Right ventricle myocardium inferior (tissue), 1 donor: ENCODE measurements around the gene RTN4RL2. TPM values are rescaled to one million over a fixed set of nuclear protein-coding genes. Genes with fewer than 3 reads are reported as not detected.

Source experiments
- ATAC-seq: fragments of 200-7000 bp; cut with Tn5 transposase; one replicate; pipeline ENCODE4 v1.9.1; 2020; ENCODE audit warnings: mild to moderate bottlenecking, moderate library complexity
- DNase-seq: peaks from one replicate; pipeline ENCODE4 v3.0.0; 2021; ENCODE audit errors: missing footprints
- intact Hi-C: fragments of 100-400 bp; cut with DNase I; formaldehyde crosslinking; loops from one replicate; pipeline ENCODE4 v1.11.0; 2022
- total RNA-seq: library from RNA; stranded (reverse); fragmentation: NEBNext Ultra II Directional; extraction: Animal tissue kit (Norgen Biotek cat#: 25700); gene quantifications from one replicate; pipeline ENCODE4 v1.2.1, GENCODE V29; 2021
- donor health status: DM: no; HTN: yes; CAD: no; lungs with severe emphysema.

RTN4RL2 gene
- total RNA-seq, 1 donor from 2014 or later = 1.6 TPM

GRCh38 chr11:57490456-57491248 lies 30.3 kb downstream of the RTN4RL2 start:
- no peak for DNase-seq
- intact Hi-C loops = no loop called here
- no peak for ATAC-seq

- peak; percentile 54 for ATAC-seq
- intact Hi-C loops = no loop called here
- no peak for DNase-seq
Observed at GRCh38 chr11:57491371-57492061, 31.2 kb downstream of the RTN4RL2 start.

GRCh38 chr11:57493507-57494503 lies 33.5 kb downstream of the RTN4RL2 start:
- intact Hi-C loops = loop anchor here (1.0 kb wide), 1 partner anchor 33 kb away; no protein-coding TSS in a partner anchor
- ATAC-seq = peak; percentile 62
- no peak for DNase-seq

- intact Hi-C loops = no loop called here
- no peak for ATAC-seq
- no peak for DNase-seq
Observed at GRCh38 chr11:57496109-57496820, 35.9 kb downstream of the RTN4RL2 start.

DNA sequence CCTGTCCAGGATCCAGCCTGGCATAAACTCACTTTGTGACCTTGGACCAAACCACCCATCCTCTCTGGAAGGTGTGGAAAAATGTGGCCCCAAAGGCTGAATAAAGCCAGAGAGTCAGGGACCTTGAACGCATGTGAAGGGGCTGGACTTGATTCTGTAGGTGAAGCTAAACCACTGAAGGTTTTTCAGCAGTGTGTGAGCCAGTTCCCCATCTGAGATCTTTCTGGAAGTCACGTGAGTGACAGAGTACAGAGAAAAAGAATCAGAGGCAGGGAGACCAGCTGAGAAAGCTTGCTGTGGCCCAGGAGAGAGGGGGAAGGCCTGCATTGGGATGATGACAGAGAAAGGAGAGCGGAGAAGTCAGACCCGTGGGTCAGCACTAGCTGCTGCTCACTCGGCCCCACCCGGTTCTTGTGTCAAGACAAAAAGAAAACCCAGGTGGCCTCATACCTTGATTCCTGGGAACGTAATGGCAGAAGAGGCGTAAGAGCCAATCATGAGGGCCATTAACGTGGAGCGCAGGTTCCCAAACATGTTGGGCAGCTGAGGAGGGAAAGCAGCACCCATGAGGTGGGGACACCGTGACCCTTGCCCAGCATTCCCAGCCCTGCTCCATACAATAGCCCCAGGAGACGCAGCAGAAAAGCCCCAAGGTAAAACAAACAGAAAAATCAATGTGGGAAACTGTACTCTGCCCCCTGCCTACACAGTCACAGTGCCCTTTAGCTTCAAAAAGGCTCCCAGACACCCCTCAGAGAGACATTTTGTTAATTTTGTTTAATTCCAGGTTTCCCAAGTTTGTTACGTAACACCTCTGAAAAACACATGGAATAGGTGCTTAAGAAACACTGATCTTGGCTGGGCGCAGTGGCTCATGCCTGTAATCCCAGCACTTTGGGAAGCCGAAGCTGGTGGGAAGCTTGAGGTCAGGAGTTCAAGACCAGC lies 37.2 kb downstream of the RTN4RL2 start:
- no peak for ATAC-seq
- intact Hi-C loops = loop anchor here (2.0 kb wide), 2 partner anchors 17 to 33 kb away; partner anchors contain the start of genes SLC43A1 and TIMM10
- no peak for DNase-seq

DNA sequence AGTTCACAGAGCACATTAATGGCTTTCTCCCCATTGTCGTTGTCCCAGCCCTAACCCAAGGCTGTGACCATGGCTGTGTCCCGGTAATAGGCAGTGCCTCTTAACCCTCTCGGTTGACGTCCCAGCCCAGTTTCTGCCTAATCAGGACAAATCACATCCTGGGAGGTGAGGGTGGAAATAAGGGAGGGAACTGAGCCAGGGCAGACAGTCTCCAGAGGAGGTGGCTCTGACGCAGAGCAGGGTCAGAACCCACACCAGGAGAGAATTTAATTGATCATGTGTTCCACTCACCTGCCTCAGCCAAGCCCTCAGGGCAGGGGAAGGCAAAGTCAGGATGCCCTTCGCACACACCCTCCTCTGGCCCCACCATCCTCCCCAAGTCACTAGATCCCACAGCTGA lies 38.2 kb downstream of the RTN4RL2 start:
- DNase-seq (no peak), ATAC-seq (no peak)
- intact Hi-C loops = loop anchor here (2.0 kb wide), 2 partner anchors 16 to 32 kb away; partner anchors contain the start of genes SLC43A1 and TIMM10

DNA sequence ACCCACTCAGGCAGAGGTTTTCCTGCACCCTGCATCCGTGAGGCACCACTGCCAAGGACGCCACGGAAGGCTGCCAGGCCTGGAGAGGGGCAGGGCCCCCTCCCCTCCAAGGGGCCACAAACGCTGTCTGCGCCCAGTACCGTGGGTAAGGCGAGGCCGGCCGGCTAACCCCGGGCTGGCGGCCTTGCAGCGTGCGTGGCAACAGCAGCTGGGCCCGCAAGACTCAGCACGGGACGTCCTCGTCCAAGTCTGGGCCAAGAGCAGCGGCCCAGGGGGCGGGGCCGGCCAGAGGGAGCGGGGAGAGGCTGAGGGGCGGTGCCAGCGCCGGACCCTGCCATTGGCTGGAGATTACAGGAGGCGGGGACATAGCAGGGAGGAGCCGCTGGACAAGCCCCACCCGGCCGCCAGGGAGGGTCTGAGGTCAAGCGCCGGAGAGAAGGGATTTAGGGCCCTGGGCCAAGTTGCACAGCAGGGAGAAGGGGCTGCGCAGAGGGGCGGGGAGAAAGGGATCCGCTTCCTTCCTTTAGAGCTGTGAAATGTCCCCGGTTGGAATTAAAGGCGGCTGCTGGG lies 39.2 kb downstream of the RTN4RL2 start:
- ATAC-seq = peak; percentile 99
- DNase-seq = peak; percentile 99
- intact Hi-C loops = loop anchor here (2.0 kb wide), 2 partner anchors 15 to 31 kb away; partner anchors contain the start of genes SLC43A1 and TIMM10

GRCh38 chr11:57499983-57500461 lies 39.7 kb downstream of the RTN4RL2 start:
- ATAC-seq = no peak
- intact Hi-C loops = loop anchor here (2.0 kb wide), 2 partner anchors 15 to 31 kb away; partner anchors contain the start of genes SLC43A1 and TIMM10
- no peak for DNase-seq

DNA sequence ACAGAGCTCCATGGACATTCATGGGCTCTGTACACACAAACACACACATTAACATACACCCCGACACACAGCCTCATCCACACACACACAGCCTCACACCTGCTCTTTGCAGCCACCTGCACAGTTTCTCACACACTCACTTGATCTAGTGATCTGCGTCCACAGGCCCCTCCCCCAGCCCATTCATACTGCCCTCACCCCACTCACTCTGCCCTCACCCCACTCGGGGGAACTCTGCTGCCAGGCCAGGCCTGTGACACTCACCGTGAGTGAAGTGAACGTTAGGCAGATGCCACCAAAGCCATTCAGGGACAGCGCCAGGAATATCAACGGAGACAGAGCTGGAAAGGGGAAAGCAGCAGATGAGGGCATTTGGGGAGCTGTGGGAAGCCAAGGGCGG lies 40.2 kb downstream of the RTN4RL2 start:
- no peak for DNase-seq
- intact Hi-C loops = no loop called here
- ATAC-seq = peak; percentile 11

GRCh38 chr11:57500926-57501325 lies 40.6 kb downstream of the RTN4RL2 start:
- intact Hi-C loops = no loop called here
- ATAC-seq = no peak

GRCh38 chr11:57501953-57502352 lies 41.6 kb downstream of the RTN4RL2 start:
- intact Hi-C loops = no loop called here
- ATAC-seq = no peak
- DNase-seq = no peak

More at GRCh38 chr11:57500926-57501325, 40.6 kb downstream of the RTN4RL2 start:
- DNase-seq = no peak

DNA sequence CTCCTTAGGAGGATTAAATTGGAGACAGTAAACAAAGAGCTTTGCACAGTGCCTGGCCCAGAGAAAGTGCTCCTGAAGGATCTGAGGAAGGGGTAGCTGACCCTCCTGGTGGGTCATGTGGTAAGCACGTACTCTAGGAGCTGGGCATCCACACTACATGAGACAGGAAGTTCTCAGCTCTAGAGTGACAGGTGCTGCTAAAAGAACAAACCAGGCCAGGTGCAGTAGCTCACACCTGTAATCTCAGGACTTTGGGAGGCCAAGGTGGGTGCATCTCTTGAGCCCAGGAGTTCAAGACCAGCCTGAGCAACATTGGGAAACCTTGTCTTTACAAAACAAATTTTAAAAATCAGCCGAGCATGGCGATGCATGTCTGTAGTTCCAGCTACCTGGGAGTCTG lies 42.0 kb downstream of the RTN4RL2 start:
- ATAC-seq (no peak), DNase-seq (no peak)
- intact Hi-C loops = no loop called here

DNA sequence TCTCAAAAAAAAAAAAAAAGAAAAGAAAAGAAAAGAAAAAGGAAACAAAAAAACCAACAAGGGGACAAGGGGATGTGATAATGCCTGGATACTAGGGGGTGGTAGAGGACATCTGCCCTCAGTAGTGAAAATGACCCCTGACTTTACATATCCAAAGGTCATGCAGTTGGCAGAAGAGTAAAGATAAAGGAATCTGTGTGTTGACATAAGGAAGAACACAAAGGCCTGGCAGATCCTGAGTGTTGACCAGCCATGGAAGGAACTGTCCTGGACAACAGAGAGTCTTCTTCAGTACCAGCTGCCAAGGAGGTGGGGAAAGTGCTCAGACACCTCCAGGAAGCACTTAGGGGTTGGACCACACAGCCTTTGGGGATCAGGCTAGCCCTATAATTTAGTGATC lies 42.5 kb downstream of the RTN4RL2 start:
- DNase-seq (no peak), ATAC-seq (no peak)
- intact Hi-C loops = no loop called here

- no peak for ATAC-seq
- intact Hi-C loops = no loop called here
- no peak for DNase-seq
Observed at GRCh38 chr11:57504511-57504910, 44.2 kb downstream of the RTN4RL2 start.

- intact Hi-C loops = no loop called here
- no peak for ATAC-seq
- no peak for DNase-seq
Observed at GRCh38 chr11:57506522-57506921, 46.2 kb downstream of the RTN4RL2 start.

DNA sequence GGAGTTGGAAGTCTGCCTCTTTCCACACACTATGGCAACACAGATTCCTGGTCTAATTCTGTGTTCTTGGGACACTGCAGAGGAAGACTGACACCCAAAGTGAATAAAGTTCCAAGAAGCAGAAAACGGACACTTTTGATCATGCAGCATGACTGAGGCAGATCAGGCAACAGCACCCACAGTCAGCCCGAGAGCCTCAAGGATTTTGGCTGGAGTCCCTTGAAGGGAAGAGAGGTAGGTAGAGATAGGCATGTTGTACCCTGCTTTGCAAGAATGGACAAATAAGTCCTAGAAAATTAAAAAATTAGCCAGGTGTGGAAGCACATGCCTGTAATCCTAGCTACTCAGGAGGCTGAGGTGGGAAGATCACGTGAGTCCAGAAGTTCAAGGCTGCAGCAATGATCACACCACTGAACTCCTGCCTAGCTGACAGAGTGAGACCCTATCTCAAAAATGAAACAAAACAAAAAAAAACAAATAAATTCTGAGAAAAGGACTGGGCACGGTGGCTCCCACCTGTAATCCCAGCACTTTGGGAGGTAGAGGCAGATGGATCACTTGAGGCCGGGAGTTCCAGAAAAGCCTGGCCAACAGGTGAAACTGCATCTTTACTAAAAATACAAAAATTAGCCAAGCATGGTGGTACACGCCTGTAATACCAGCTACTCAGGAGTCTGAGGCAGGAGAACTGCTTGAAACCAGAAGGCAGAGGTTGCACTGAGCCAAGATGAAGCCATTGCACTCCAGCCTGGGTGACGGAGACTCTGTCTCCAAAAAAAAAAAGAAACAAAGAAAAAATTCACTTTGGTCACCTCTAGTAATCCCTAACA lies 48.2 kb downstream of the RTN4RL2 start:
- intact Hi-C loops = no loop called here
- DNase-seq = no peak
- no peak for ATAC-seq
